Measurements from ENCODE around the gene KRTAP1-5. TPM values are rescaled to one million over a fixed set of nuclear protein-coding genes. Genes with fewer than 3 reads are reported as not detected.

KRTAP1-5 gene
- total RNA-seq, 1 experiment from 2014 or later, result not detected

- H3K4me3 ChIP-seq (ENCODE audit: low read depth in 2 of 2, low read length in 2 of 2), result no peak overlapping the region
- POLR2A ChIA-PET, result interaction anchor here (0.7 kb wide), 1 partner anchor 18 kb away, joined by 4 read pairs; no protein-coding TSS in a partner anchor
- TF ChIP-seq CTCF (IDR thresholded peaks at IDR 0.05) (no peak), POLR2AphosphoS5 (IDR thresholded peaks at IDR 0.05; ENCODE audit: low read depth, low read length) (no peak), REST (IDR thresholded peaks at IDR 0.05; ENCODE audit: insufficient read depth in 1 of 2, low read depth in 2 of 2, low read length in 1 of 2) (no peak), TCF7L2 (IDR thresholded peaks at IDR 0.05; ENCODE audit: low read depth, low read length) (no peak)
- no peak overlapping the region for H3K27ac ChIP-seq (ENCODE audit: low read length)
- CTCF ChIA-PET, result no interaction called here
- no peaks in the 10 kb centered on the region for H3K36me3 ChIP-seq (ENCODE audit: control insufficient read depth, insufficient read depth, low read length)
- intact Hi-C loops (cut with micrococcal nuclease; ENCODE audit: unreplicated experiment) (no loop called here), in situ Hi-C loops (cut with HindIII; ENCODE audit: low pct_unique_long_range_greater_than_20kb, low sequenced_read_pairs) (no loop called here)
- no TSS peak for BruUV-seq (replicated peaks)
- 0 out of 2 replicates have a peak, but pooled peaks cover 3% of the 10 kb centered on the region for H3K27me3 ChIP-seq (ENCODE audit: control insufficient read depth, insufficient read depth, low read length)
- no peak for ATAC-seq
- no peaks in the 10 kb centered on the region for H3K9me3 ChIP-seq (ENCODE audit: control insufficient read depth, insufficient read depth, low read depth, low read length)
- H3K4me1 ChIP-seq (ENCODE audit: control insufficient read depth, insufficient read depth, low read length), result no peaks in the 10 kb centered on the region
- no peak for DNase-seq (ENCODE audit: low read depth, low spot score)
Measured at GRCh38 chr17:40980596-40980995, 46.4 kb downstream of the KRTAP1-5 start.

- H3K4me1 ChIP-seq (ENCODE audit: control insufficient read depth, insufficient read depth, low read length), result no peaks in the 10 kb centered on the region
- DNase-seq (ENCODE audit: low read depth, low spot score), result no peak
- intact Hi-C loops (cut with micrococcal nuclease; ENCODE audit: unreplicated experiment) (no loop called here), in situ Hi-C loops (cut with HindIII; ENCODE audit: low pct_unique_long_range_greater_than_20kb, low sequenced_read_pairs) (no loop called here)
- POLR2A ChIA-PET, result interaction anchor here (0.6 to 0.7 kb wide), 2 partner anchors 18 to 50 kb away, joined by 4 read pairs; partner anchors contain the start of gene KRTAP1-4
- no peaks in the 10 kb centered on the region for H3K9me3 ChIP-seq (ENCODE audit: control insufficient read depth, insufficient read depth, low read depth, low read length)
- BruUV-seq (replicated peaks), result no TSS peak
- no peaks in the 10 kb centered on the region for H3K36me3 ChIP-seq (ENCODE audit: control insufficient read depth, insufficient read depth, low read length)
- no peak for TF ChIP-seq POLR2AphosphoS5 (IDR thresholded peaks at IDR 0.05; ENCODE audit: low read depth, low read length)
- no peak for TF ChIP-seq SIN3A (IDR thresholded peaks at IDR 0.05; ENCODE audit: borderline replicate concordance, insufficient read depth, low read depth, low read length)
- TF ChIP-seq CTCF (IDR thresholded peaks at IDR 0.05), result no peak
- no peak for TF ChIP-seq TCF7L2 (IDR thresholded peaks at IDR 0.05; ENCODE audit: low read depth, low read length)
- TF ChIP-seq REST (IDR thresholded peaks at IDR 0.05; ENCODE audit: insufficient read depth in 1 of 2, low read depth in 2 of 2, low read length in 1 of 2), result no peak
- H3K27ac ChIP-seq (ENCODE audit: low read length), result no peak overlapping the region
- H3K27me3 ChIP-seq (ENCODE audit: control insufficient read depth, insufficient read depth, low read length), result 0 out of 2 replicates have a peak, but pooled peaks cover 2% of the 10 kb centered on the region
- CTCF ChIA-PET, result no interaction called here
- ATAC-seq, result no peak
- no peak overlapping the region for H3K4me3 ChIP-seq (ENCODE audit: low read depth in 2 of 2, low read length in 2 of 2)
Measured at GRCh38 chr17:40980117-40980516, 46.9 kb downstream of the KRTAP1-5 start.
